GM10847 (cell line): ENCODE measurements around the gene AMOT.

Experiments
- POLR2A ChIP-seq: IDR thresholded peaks from 2 replicates; pipeline ENCODE4 v1.6.1; 2011; ENCODE audit not compliant: insufficient read length; ENCODE audit errors: extremely low read depth

Gene AMOT, protein sequence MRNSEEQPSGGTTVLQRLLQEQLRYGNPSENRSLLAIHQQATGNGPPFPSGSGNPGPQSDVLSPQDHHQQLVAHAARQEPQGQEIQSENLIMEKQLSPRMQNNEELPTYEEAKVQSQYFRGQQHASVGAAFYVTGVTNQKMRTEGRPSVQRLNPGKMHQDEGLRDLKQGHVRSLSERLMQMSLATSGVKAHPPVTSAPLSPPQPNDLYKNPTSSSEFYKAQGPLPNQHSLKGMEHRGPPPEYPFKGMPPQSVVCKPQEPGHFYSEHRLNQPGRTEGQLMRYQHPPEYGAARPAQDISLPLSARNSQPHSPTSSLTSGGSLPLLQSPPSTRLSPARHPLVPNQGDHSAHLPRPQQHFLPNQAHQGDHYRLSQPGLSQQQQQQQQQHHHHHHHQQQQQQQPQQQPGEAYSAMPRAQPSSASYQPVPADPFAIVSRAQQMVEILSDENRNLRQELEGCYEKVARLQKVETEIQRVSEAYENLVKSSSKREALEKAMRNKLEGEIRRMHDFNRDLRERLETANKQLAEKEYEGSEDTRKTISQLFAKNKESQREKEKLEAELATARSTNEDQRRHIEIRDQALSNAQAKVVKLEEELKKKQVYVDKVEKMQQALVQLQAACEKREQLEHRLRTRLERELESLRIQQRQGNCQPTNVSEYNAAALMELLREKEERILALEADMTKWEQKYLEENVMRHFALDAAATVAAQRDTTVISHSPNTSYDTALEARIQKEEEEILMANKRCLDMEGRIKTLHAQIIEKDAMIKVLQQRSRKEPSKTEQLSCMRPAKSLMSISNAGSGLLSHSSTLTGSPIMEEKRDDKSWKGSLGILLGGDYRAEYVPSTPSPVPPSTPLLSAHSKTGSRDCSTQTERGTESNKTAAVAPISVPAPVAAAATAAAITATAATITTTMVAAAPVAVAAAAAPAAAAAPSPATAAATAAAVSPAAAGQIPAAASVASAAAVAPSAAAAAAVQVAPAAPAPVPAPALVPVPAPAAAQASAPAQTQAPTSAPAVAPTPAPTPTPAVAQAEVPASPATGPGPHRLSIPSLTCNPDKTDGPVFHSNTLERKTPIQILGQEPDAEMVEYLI

DNA sequence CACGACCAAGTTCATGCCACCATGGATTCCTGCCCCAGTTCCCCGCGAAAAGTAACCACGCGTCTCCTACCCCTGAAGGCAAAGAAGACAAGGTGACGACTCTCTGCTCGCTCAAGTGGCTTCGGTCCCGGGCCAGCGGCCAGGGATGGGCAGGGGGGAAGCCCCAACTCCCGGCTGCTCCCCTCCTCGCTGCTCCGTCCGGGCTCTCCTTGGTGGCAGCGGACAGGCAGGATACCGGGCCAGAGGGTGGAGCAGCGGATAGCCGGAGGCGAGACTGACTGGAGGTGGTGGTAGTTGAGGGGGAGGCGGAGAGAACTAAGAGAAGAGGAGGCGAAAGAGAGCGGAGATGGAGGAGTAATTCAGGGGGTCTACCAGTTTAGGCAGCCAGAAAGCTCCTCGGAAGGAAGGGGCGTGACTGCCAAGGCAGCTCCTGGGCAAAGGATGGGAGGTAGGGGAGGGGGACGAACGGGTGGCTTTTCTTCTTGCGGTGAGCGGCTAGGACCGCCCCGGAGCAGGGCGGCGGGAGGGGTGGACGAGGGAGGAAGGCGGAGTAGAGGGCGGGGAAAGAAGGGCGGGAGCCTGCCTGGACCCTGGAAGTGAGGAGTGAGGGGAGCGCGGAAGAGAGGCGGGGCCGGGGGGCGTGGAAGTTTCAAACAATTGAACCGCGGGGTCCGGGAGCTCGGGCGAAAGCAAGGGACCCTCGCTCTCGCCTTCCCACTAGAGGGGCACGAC lies at the start of gene AMOT:
Gene AMOT, minus strand, starts transcription at position 450 of the 732 bp plus-strand sequence. CDS start 17,705 bp downstream, outside the sequence.
- no peak for TF ChIP-seq POLR2A

DNA sequence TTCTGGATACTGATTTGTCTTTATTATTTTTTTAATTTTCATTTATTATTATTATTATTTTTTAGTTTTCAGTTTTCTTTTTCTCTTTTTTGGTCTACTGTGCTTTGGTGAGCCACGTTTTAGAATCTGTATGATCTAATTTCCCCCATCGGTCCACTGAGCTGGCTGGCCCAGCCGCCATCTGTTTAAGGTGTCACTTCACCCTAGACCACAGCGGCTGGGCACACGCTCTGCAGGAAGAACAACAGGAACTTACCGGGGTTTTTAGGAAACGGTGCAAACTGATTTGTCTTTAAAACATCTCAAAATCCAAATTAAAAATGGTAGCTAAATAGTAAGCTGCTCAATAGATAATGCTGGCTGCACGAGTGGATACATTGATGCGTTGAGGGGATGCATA lies 48.8 kb upstream of the AMOT start:
- no peak for TF ChIP-seq POLR2A

DNA sequence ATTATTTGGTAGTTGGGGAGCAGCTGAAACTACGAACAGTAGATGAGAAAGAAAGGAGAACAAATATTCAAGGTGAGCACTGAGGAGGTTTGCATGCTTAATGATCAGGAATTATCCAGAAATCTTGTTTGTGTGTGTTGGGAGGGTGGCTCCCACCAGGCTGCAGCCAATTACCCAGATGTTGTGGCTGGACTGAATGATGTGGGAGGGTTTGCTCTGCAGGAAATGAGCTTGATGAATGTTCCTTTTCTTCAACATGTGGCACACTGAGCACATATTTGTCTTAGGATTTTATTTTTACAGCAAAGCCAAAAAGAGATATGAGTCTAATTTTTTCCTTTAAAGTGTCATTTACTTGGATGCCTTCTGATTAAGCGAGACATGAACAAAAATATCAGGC lies 48.3 kb upstream of the AMOT start:
- no peak for TF ChIP-seq POLR2A

DNA sequence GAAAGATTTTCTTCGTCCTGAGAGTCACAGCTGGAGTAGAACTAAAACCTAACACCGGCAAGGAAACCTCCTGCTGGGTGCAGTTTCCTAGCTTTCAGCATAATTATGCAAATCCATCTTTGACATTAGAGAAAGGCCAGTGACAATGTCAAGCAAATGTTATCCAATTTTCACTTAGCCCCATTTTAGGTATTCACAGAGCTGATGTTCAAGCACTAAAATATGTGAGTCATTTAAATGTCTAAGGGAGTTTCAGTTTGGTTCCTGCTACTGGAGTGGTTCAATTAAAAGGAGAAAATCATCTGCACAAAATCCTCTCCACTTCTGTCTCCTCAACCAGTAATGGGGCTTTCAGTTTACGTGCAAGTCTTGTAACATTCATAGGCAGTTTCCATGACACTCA lies 37.1 kb upstream of the AMOT start:
- TF ChIP-seq POLR2A, result no peak

DNA sequence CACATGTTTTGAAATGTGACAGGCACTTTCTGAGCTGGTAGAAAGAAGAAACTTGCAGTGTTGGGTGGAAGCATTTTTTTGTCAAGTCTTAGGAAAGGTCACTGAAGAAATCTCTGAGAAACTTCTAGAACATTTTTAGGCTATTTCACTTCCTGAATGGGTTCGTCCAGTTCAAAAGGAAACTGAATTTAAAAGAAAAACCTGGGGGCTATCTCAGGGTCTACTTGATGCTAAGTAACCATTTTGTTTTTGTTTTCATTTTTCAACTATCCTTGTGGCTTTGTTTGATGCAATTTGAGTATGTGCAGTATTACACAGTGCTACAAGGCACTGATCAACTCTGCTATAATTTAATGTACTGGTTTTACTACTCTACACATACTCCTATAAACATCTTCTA lies 34.0 kb upstream of the AMOT start:
- TF ChIP-seq POLR2A, result no peak

DNA sequence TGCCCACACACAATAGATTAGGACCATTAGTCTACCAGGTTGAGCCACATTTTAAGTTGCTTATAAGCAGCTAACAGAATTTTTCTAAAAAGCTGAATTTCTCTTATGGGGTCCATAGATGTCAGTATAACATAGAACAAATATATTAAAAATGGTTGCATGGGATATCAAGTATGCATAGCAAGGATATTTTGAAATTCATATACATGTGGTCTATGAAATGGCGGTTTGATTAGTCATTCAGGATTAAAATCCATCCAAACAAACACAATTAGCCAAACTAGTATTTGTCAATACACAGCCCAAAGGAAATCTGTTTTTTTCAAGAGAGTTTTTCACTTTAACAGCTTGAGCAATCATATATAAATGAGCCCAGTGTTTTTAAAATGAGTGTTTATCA lies 33.5 kb upstream of the AMOT start:
- no peak for TF ChIP-seq POLR2A

DNA sequence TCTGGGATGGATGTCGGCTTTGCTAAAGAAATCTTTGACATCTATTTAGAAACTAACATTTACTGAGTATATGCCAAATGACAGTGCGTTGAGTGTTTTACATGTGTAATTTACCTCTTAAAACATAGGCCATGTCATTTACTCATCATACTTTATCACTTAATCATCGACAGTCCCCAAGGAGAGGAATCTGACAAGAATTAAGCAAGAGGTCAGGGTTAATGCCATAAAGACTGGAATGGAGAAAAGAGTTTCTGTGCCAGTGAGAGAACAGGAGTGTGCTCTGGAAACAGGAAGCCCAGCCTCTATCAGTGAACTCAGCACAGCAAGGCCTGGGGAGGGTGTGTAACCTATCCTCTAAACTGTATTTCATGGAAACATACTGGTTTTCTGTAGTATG lies 28.0 kb upstream of the AMOT start:
- TF ChIP-seq POLR2A, result no peak

DNA sequence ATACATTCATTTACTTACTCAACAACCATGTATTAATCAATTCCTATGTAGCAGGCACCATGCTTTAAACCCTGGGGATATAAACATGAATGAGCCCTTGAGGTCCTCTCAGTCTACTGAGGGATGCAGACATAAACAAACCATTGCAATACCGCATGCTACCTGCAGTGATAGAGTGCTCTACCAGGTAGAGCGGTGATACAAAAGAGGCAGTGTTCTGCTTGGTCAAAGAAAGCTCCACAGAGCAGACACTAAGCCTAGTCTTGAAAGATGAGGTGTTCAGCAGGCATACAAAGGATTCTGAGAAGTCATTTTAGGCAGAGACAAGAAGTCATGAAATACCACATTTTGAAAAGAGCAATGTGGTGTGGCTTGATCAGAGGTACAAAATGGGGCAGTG lies 26.9 kb upstream of the AMOT start:
- TF ChIP-seq POLR2A, result no peak

DNA sequence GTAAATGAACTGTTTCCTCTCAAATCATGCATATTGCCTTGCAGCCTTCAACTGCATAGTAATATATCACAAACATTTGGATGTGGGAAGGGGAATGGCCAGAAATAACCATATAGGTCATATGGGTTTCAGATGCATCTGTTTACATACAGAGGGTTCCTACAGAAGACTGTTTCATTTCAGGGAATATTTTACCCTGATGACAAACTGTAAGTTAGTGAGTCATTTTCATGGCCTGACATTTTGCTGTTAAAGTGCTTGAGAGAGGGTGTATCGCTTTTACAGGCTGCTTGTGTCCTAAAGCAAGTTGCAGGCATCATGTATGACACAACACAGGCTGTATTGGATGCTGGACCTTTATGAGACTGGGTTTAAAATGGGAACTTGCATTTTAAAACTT lies 25.5 kb upstream of the AMOT start:
- TF ChIP-seq POLR2A, result no peak

DNA sequence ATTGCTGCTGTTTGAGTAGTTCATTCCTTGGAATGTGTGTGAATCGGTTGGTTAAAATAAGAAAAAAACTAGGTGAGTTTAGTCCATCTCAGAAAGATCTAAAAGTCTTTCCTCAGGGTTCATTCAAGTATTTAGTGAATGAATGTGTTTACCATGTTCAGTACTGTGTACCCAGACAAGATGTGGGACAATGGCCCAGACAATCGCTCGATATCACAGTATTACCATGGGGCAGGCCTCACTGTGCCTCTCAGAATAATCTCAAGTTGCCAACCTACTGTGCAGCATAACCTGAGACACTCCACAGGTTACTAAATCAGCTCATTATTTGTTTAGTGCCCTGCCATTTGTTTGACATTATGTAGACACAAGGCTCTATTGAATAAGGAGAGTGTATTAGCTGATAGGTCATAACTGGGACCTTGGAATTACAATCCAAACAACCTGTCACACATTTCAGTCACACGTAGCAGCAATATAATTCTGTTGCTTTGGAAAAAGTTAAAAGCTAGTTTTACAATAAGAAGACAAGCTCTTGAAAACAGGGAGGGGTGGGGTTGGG lies 24.9 kb upstream of the AMOT start:
- no peak for TF ChIP-seq POLR2A

DNA sequence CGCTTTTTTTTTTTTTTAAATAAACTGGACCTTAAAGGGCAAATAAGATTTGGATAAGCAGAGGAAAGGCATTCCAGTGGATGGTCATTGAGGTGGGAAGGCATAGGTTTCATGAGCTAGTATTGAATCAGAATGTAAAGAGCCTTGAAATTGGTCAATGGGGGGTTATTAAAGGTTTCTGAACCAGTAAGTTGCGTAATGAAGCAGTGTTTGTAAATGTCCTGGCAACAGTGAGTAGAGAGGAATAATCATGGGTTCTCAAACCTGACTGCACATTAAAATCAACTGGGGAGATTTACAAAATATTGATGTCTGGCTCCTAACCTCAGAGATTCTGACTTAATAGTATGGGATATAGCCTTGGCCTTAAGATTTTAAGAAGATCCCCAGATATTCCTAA lies 23.2 kb upstream of the AMOT start:
- no peak for TF ChIP-seq POLR2A

DNA sequence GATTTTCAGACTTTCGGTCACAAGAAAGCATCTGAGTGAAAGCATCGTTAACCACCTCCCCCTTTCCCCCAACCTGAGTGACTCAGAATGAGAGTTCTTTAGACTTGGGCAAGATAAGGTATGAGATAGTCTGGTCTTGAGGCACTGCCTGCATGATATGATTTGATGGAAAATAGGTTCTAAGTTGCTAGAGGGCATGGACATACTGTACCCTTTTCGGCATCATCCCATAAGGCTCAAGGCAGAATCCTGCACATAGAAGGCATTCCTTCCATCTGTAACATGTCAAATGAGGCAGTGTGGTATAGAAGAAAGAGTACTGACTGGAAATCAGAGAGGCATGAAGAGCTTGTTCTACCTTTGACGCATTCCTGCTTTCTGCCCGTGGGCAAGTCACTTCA lies 16.8 kb upstream of the AMOT start:
- no peak for TF ChIP-seq POLR2A

DNA sequence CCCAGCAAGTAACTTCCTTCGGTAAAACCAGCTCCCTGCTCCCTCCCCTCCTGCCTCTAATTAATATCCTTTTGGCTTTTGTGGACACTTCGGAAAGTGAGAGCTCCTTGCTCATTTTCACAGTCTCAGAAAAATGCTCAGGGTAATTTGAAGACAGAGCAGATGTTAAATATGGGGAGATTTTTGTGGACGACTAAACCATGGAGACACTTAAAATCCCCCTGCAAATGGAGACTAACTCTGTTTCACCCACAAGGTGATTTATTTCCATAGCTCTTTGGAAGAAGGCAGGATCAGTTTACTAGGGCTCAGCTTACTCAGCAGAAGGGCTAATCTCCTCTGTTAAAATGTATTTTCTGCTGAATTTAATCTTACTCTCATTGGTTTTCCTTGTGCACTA lies 12.2 kb upstream of the AMOT start:
- TF ChIP-seq POLR2A, result no peak

DNA sequence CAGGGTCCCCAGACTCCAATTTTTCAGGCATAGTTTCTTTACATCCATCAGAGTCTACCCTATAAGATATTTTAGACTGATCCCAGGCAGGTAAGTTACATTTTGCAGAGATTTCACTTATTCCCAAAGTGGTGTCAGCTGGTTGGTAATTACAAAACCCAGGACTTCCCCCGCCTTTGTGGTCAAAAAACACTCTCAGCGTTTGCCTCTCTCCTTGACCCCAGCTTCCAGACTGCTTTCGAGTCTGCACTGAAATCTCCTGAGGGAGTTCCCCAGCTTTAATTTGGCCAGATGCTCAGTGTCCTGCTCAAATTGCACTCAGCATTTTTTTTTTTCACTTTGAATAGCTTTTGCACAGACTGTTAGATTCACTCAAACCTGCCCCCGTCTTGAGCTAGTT lies 11.2 kb upstream of the AMOT start:
- no peak for TF ChIP-seq POLR2A
